GM21360 (cell line): Measurements from ENCODE around the gene SAP25.
"Not testable (repeated sequence)": the region's sequence is repeated elsewhere in the genome, so short reads cannot be mapped to it uniquely, and the experiment has no call there.

Experiments used
- ATAC-seq: cut with Tn5 transposase; IDR thresholded peaks from one replicate; pipeline ENCODE4 v1.9.1; 2021; ENCODE audit warnings: mild to moderate bottlenecking, moderate library complexity; ENCODE audit not compliant: unreplicated experiment

The SAP25 gene

DNA sequence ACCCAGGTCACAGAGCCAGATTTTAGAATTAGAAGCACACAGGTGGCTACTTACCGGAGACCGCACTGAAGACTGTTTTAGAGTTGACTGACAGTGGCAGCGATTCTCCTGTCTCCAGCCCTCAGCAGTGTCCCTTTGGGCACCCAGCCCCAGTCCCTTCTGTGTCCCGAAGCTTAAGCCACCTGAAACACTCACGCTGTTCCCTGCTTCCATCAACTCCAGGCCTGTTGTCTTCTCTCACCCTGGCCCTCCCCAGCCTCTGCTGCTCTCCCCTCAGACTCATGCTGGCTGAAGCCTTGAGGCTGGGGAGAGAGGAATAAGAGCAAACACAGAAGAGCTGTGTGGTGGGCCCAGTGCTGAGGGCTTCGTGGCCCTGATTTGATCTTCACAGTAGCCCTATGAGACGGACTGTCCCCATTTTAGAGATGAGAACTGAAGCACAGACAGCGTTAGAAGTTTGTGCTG is 10.6 kb downstream of the SAP25 start:
- no peak for ATAC-seq

DNA sequence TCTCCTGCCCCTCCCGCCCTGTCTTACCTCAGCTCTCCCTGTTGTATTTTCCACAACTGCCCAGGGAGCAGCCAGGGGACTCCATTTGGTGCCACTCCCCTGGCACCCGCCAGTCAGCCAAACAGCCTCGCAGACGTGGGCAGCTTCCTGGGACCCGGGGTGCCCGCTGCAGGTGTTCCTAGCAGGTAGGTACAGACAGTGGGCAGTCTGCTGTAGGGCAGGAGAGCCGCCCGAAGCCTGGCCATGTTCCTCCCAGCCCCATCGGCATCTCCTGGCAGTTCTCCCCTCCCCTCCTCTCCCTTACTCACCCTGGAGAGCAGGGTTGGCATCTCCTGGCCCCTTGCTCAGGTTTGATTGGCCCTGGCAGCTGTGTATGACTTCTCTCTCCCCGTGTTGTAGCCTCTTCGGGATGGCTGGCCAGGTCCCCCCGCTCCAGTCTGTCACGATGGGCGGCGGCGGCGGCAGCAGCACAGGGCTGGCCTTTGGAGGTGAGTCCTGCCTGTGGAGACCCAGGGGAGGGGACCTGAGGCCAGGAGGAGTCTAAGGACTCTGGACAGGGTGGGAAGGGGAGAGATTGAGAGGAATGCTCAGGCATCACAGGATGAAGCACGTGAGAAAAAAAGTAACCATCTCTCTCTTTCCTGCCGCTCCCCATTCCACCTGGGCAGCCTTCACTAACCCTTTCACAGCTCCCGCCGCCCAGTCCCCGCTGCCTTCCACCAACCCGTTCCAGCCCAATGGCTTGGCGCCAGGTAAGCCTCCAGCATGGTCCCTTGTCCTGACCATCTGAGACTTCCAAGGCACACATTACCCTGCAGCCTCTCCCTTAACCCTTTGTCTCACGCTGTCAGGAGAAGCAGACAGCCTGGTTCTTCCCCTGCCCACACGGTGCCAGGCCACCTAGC is 11.3 kb downstream of the SAP25 start:
- ATAC-seq, result no peak

DNA sequence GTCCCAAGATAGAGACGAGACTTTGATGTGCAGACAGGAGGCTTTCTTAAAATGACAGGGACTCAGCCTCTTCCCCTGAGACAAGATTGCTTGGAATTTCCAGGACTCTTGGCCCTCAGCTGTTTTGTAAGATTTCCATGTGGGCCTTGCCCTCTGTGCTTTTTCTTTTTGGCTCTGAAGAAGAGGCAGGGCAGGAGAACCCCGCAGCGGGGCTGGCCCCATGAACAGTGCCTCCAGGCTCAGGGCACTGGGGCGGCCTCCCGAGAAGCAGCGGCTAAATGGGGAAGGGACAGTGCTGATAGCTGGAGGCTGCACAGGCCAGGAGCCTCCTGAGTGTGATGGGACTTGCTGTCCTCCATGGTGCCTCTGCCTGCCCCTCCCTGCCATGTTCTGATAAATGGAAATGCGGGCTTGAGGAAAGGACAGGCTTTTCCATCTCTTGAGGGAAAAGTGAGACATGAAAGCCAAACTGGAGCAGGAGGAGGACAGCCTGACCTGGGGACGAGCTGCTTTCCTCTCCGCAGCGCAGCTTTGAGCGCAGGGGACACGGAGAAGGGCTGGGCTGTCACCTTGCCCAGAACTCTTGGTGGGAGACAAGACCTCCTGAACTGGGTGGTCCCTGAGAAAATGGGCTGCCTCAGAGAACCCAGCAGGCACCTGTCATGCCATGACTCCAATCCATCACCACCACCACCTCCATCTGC is 12.1 kb downstream of the SAP25 start:
- no peak for ATAC-seq

DNA sequence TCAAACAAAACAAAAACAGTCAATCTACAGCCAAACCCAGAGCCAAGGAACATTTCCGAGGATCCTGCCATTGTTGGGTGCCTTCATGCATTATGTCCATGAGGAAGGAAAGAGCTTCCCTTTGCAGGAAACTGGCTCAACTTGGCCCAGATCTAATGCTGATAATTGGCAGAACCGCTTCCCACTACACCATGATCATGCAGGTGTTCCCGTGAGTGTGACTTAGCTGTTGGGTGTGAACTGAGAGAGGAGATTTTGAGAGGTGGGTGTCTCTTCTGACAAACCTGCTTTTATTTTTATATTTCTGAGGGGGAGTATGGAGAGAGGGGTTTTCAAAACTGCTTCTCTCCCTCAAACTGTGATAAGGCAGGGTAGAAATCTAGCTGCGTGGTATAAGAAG is 14.6 kb downstream of the SAP25 start:
- ATAC-seq, result no peak

DNA sequence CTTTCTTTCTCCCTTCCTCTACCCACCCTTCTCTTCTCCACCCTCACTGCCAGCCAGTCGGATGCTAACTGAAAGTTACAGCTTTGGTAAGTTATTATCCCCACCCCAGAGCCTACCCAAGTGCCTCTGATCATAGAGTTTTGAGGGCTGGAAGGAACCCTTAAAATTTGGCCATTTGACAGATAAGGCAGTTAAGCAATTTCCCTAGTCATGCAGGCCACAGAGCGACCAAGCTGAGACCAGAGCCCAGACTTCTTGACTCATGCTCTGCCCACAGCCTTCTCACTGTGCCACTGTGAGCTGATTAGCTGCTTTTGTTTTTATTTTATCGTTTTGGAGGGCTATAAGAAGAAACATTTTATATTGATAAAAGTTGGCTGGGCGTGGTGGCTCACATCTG is 17.2 kb downstream of the SAP25 start:
- ATAC-seq, result no peak

DNA sequence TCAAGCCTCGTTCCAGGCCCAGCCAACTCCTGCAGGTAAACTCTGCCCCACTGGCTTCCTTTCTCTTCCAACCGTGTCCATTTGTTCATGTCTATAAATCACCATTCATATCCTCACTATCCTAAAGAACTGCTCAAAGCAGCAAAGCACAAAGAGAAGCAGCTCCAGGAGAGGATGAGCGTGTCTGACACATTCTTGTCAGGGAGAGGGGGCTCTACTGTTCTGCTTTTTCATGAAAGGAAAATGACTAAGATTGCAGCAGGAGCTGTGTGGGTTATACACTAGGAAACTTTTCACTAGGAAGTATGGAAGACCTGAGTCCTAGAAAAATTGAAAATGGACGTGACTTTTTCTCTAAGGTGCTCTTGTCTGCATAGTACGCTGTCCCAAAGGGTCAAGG is 18.0 kb downstream of the SAP25 start:
- ATAC-seq, result no peak

DNA sequence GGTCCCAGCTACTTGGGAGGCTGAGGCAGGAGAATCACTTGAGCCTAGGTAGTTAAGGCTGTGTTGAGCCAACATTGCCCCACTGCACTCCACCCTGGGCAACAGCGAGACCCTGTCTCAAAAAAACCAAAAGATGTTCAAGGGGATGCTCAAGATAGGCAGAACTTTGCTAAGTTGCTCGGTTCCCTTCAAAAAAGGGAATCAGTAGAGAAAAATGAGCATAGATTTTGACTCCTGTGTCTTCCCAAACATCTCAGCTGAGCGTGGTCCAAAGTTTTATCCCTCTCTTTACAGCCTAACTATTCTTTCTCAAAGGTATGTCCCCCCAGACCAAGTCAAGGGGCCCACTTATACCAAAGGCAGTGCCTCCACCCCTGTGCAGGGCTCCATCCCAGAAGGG is 20.7 kb downstream of the SAP25 start:
- ATAC-seq, result no peak

DNA sequence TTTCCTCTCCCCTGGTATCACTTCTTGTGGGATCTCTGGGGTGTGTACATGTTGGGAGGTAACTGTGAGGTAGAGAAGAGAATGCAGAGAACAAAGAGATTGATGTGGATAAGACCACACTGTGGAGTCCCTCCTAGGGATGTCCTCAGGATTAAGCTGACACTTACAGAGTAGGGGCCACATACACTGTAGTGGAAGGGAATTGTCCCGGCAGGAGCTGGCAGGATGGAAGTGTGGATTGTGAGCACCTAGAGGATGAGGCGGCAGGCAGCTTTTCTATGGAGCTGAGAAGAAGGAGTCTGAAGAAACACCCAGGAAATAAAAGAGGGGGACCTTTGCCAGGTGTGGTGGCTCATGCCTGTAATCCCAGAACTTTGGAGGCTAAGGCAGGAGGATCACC is 21.2 kb downstream of the SAP25 start:
- no peak for ATAC-seq

DNA sequence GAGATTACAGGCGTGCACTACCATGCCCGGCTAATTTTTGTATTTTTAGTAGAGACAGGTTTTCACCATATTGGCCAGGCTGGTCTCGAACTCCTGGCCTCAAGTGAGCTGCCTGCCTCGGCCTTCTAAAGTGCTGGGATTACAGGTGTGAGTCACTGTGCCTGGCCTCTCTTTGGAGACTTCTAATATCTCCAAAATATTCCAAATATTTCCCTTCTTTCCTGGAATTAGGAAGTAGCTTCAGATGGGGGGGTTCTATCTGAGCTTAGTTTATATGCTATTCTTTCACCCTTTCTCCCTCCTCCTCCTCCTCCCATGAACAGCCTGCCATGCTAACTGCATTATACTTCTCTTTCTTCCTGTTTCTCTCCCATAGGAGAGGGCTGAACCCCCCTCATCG is 25.3 kb downstream of the SAP25 start:
- not testable (repeated sequence) for ATAC-seq

DNA sequence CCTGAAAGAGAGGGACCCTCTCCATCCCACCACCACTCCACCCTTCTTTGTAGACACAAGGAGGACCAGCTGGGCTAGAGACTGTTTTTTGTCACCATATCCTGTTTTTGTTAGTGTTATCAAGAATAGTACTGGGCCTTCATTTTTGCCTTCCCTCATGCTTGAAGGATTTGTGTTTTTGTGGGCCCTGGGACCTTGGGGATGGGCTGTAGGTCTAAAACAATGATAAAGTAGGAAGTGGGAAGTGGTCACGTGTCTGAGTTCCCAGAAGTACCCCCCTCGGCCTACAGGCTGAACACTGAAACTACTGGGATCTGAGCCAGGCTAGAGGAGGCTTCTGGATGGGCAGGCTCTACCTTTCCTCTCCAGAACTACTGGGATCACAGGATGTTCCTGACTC is 25.8 kb downstream of the SAP25 start:
- ATAC-seq, result no peak

DNA sequence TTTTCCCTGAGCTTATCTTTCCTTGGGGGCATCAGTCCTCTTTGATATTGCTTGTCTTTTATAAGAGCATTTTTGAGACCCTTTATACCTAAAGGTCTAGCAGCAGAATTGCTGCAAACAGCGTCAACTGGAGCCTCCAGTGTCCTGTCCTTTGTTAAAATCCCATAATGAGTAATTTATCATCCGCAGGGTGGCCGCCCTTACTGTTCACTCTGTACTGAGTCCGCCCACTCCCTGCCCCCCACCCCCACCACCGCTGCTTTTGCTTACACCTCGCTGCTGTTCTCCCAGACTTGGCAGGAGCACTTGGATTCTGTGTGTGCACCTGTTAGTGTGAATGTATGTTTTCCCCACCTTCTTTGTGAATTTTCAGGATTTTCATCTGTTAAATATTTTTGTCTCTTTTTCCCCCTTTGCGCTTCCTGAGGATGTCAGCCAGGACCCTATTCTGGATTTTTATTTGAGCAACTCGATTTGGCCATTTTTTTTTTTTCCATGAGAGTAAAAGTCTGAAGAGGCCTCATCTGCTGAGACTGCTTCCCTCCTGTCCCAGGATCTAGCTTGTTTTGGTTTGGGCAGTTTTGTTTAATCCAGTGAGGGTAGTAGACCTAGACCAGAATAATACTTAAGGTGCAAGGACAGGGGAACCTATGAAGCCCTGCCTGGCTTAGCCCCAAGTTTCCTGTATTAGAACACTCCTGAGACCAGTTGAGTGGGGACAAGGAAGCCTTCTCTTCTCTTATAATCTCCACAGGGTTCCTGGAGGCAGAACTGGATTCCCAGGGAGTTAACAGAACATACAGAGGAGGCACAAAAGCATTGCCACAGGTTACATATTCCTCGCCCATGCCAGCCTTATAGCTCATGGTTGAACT is 26.5 kb downstream of the SAP25 start:
- ATAC-seq, result no peak

DNA sequence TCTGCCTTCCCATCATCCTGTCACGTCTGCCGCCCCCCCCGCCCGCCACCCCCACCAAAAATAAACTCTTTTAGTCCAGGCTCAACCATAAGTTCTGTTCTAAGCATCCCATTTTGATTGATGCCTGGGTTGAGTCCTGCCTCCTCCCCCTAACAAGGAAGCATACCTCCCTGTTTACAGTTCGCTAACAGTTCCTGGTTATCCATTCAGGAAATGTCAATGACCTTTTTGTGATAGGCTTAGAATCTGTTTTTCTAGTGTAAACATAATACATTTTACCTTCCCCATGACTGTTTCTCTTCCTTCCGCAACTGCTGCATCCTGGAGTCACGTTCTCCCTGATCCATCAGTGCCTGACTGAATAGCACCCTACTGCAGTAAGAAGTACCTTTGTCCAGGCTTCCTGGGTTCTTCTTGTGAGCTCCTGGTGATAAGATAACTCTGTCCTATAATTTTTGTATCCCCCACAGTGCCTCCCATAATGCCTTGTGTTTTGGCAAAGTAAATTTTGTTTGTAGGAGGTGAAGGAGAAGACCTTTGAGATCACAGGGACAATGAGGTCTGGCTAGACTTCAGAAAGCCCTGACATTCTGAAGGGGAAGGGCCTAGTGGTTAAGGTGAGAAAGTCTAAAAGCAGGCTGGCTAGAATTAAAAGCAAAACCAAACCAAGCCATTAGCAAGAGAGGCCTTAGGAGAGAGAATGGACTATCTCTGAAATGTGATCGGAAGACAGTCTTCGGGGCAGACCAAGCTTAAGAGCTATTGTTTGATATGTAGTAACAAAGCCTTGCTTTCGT is 27.4 kb downstream of the SAP25 start:
- ATAC-seq, result no peak

DNA sequence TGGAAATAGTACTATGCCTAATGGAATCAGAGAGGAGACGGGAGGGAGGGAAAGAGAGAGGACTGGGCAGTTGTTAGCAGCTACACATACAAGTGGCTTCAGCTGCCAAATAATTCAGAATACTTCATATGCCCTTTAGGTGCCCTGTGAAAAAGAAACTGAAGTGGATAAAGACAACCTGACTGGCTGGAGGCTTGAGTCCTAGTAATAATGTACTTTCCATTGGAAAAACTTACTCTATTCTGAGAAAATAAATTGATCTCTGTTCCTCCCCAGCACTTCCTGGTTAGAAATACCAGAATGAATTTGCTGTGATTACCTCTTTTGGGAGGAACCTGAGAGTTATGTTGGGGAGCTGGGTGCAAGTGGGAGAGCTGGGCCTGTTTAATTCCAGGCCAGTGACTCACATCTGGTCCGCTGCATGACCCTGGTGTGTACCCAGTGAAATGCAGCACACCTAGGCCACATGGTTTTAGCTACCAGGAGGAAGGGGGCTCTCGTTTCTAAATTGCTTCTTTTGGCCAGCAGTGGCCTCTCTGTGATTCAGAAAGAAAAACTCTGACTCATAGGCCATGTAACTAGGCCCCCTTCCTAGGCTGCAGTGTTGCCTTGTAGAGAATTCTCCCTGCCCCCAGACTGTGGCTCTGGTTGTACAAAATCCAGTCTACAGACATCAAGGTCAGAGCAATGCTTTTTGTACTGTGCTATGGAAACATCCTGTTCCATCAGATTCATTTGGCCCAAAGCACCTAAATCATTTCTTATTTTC is 28.2 kb downstream of the SAP25 start:
- ATAC-seq, result no peak

DNA sequence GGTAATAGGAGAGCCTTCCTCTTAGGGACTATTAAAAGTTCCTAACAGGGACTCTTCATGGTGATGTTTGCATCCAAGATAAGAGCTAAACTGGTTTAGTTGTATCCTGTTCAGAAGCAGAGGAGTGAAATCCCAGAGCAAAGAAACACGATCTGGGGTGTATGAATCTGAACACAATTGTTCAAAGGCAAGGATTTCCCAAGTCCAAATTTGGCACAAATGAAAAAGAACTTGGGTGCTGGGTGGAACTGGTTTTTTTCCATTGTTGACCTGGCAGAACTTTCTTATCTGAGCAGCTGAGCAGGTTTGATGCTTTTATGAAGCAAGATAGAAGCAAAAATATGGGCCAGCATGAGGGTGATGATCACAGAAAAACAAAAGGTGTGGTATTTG is 28.7 kb downstream of the SAP25 start:
- no peak for ATAC-seq

DNA sequence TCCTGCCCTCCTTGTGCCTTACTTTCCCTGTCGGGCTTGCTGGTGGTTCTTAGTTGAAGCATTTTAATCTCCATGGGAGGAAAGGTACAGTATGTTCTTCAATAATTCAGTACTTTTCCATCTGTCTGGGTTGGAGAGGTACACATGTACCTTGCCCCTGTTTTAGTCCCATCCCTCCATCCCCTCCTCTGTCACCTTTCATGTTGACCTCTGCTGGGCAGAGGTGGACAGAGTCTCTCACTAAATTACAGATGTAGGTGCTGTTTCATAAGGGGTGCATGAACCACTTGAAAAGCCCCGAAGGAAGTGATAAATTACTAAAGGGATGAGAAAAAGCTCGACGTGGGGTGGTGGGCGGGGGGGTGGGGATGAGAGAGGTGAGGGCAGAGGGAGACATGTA is 29.3 kb downstream of the SAP25 start:
- ATAC-seq, result no peak

DNA sequence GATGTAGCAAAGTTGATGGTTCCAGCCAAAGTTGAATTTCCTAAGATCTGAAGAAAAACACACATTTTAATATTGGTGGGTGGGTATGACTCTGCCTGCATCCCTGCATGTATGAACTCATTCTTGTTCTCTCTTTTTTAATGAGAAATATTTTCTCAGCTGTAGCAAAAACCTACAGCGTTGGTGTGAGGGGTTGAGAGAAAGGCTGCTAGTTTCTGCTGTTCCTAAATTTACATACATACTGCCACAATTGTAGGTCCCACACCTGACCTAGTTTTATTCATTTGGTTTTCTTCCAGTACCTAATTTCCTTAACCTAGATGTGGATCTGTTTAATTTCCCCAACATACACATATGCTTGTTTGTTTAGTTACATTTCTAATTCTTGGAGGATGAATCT is 30.1 kb downstream of the SAP25 start:
- ATAC-seq, result no peak

DNA sequence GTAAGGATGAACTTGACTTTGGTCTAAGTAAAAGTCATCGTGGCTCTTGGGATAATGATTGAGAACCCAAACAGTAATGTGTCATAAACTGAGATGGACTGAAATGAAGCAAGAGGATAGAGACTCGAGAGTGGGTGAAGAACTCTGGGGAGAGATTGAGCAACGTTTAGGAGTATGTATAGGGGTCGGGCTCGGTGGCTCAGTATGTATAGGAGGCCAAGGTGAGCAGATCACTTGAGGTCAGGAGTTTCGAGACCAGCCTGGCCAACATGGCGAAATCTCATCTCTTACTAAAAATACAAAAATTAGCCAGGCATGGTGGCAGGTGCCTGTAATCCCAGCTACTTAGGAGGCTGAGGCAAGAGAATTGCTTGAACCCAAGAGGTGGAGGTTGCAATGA is 32.4 kb downstream of the SAP25 start:
- not testable (repeated sequence) for ATAC-seq

DNA sequence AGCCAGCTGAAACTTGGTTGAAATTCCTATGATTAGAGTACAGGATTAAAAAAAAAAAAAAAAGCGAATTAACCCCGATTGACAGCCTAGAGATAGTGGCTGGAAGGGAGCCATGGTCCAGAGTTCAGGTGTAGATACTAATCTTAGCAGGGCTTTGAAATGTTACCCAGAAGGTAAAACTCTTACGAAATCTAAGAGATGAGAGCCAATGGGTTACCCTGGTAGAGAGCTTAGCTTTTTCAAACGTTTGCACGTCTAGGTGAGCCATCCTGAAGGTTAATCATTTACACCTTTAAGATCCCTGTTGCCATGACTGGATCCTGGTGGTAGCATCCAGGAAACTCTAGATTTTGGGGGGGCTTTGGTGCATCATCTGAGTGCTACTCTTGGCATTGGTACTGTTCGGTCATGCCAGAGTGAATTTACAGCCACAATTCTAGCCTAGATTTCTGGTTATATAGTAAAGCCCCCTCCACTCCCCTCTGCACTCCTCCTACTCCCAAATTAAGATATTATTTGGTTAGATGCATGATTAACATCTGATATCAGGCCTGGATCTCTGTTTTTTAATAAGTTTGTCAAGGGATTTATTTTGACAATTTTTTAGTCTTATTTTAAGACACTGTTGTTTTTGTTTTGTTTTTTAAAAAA is 33.5 kb downstream of the SAP25 start:
- no peak for ATAC-seq

DNA sequence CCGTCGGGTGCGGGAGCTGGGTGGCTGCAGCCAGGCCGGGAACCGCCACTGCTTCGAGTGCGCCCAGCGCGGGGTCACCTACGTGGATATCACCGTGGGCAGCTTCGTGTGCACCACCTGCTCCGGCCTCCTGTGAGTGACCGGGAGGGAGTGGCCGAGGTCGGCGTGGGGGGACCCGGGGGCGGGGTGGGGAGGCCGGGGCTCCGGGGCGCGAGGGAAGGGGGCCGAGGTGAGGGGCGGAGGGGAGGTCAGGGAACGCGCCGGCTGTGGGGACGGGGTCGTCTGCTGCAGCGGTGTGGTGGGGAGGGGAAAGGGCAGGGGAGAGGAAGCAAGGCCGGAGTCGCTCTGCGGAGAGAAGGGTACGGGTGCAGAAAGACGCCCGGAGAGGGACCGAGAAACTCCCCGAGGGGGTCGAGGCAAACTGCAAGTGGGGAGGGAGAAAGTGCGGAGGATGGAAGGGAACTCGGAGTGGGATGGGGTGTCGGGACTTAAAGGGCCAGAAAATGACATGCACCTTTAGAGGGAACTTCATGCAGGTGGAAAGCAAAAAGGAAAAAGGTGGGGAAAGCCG is 34.2 kb downstream of the SAP25 start:
- ATAC-seq, result no peak
